ENCODE results near the gene OTUB2.

The OTUB2 gene

GRCh38 chr14:93996130-93996695 lies 29.9 kb upstream of the OTUB2 start:
- DNase-seq (ENCODE audit: low spot score), result no peak
- no peak for FAIRE-seq

- peak; percentile 17 for DNase-seq (ENCODE audit: low spot score)
- FAIRE-seq, result no peak
These were observed 29.1 kb upstream of the OTUB2 start, which contains the start of gene CCDC197 for GRCh38 chr14:93997082-93997481. CCDC197 (plus strand) TSS chr14:93997301; CDS start chr14:93998132, 831 bp downstream.

- DNase-seq (ENCODE audit: low spot score) (no peak), FAIRE-seq (no peak)
These were observed 27.9 kb upstream of the OTUB2 start for GRCh38 chr14:93997916-93998870.

- no peak for FAIRE-seq
- no peak for DNase-seq (ENCODE audit: low spot score)
These were observed 27.2 kb upstream of the OTUB2 start for GRCh38 chr14:93998871-93999403.

GRCh38 chr14:93999573-93999972 lies 26.6 kb upstream of the OTUB2 start:
- FAIRE-seq (no peak), DNase-seq (ENCODE audit: low spot score) (no peak)

GRCh38 chr14:94000267-94000666 lies 25.9 kb upstream of the OTUB2 start:
- FAIRE-seq (no peak), DNase-seq (ENCODE audit: low spot score) (no peak)

GRCh38 chr14:94001016-94001415 lies 25.1 kb upstream of the OTUB2 start:
- no peak for FAIRE-seq
- no peak for DNase-seq (ENCODE audit: low spot score)

- DNase-seq (ENCODE audit: low spot score) (peak; percentile 64), FAIRE-seq (no peak)
These were observed 24.4 kb upstream of the OTUB2 start for GRCh38 chr14:94001501-94002396.

- DNase-seq (ENCODE audit: low spot score) (no peak), FAIRE-seq (no peak)
These were observed 22.7 kb upstream of the OTUB2 start for GRCh38 chr14:94003397-94003796.

- FAIRE-seq (no peak), DNase-seq (ENCODE audit: low spot score) (no peak)
These were observed 22.1 kb upstream of the OTUB2 start for GRCh38 chr14:94004015-94004414.

GRCh38 chr14:94005324-94006073 lies 20.6 kb upstream of the OTUB2 start:
- FAIRE-seq (no peak), DNase-seq (ENCODE audit: low spot score) (no peak)

GRCh38 chr14:94008234-94008633 lies 17.9 kb upstream of the OTUB2 start:
- no peak for DNase-seq (ENCODE audit: low spot score)
- no peak for FAIRE-seq

GRCh38 chr14:94009767-94010166 lies 16.4 kb upstream of the OTUB2 start:
- no peak for FAIRE-seq
- DNase-seq (ENCODE audit: low spot score), result peak; percentile 74

GRCh38 chr14:94010625-94011024 lies 15.5 kb upstream of the OTUB2 start:
- DNase-seq (ENCODE audit: low spot score) (no peak), FAIRE-seq (no peak)

GRCh38 chr14:94011795-94012194 lies 14.3 kb upstream of the OTUB2 start:
- DNase-seq (ENCODE audit: low spot score), result no peak
- no peak for FAIRE-seq

- DNase-seq (ENCODE audit: low spot score) (no peak), FAIRE-seq (no peak)
These were observed 11.8 kb upstream of the OTUB2 start for GRCh38 chr14:94014382-94014781.

- DNase-seq (ENCODE audit: low spot score), result no peak
- FAIRE-seq, result no peak
These were observed 10.9 kb upstream of the OTUB2 start for GRCh38 chr14:94015223-94015622.

GRCh38 chr14:94016446-94016976 lies 9.6 kb upstream of the OTUB2 start:
- DNase-seq (ENCODE audit: low spot score), result no peak
- FAIRE-seq, result no peak

- FAIRE-seq, result no peak
- DNase-seq (ENCODE audit: low spot score), result no peak
These were observed 7.8 kb upstream of the OTUB2 start for GRCh38 chr14:94018308-94018707.

- no peak for DNase-seq (ENCODE audit: low spot score)
- no peak for FAIRE-seq
These were observed 6.8 kb upstream of the OTUB2 start for GRCh38 chr14:94019329-94019728.
